H9 (cell line): ENCODE measurements around the gene UNC45A. TPM values are rescaled to one million over a fixed set of nuclear protein-coding genes. Genes with fewer than 3 reads are reported as not detected.

Source experiments
- DNase-seq: peaks from one replicate; pipeline ENCODE4 v3.0.0-alpha.2; 2017
- H2AFZ ChIP-seq: one replicate; pipeline ENCODE4 v1.6.1; 2013; ENCODE audit warnings: mild to moderate bottlenecking, low read length, control low read depth, moderate library complexity
- H2AK5ac ChIP-seq: 2 replicates; pipeline ENCODE4 v1.6.1; 2013; ENCODE audit warnings: low read length, control low read depth, mixed read lengths; ENCODE audit not compliant: insufficient read length
- H2BK120ac ChIP-seq: one replicate; pipeline ENCODE4 v1.6.1; 2013; ENCODE audit warnings: low read depth, mild to moderate bottlenecking, low read length, control low read depth, inconsistent platforms; ENCODE audit not compliant: poor library complexity, severe bottlenecking
- H2BK12ac ChIP-seq: 2 replicates; pipeline ENCODE4 v1.6.1; 2013; ENCODE audit warnings: low read length, control low read depth, mixed read lengths, low read depth; ENCODE audit not compliant: insufficient read length
- H2BK15ac ChIP-seq: 2 replicates; pipeline ENCODE4 v1.6.1; 2013; ENCODE audit warnings: low read depth, low read length, control low read depth
- H2BK20ac ChIP-seq: one replicate; pipeline ENCODE4 v1.6.1; 2013; ENCODE audit warnings: low read depth, mild to moderate bottlenecking, low read length, control low read depth, inconsistent platforms; ENCODE audit not compliant: poor library complexity, severe bottlenecking
- H2BK5ac ChIP-seq: 2 replicates; pipeline ENCODE4 v1.6.1; 2013; ENCODE audit warnings: low read length, control low read depth, mixed read lengths; ENCODE audit not compliant: insufficient read length
- H3K14ac ChIP-seq: 2 replicates; pipeline ENCODE4 v1.6.1; 2013; ENCODE audit warnings: low read length, control low read depth; ENCODE audit not compliant: insufficient read depth
- H3K18ac ChIP-seq: 2 replicates; pipeline ENCODE4 v1.6.1; 2013; ENCODE audit warnings: low read depth, mild to moderate bottlenecking, mixed read lengths, low read length, control low read depth; ENCODE audit not compliant: insufficient read length
- H3K23ac ChIP-seq: 2 replicates; pipeline ENCODE4 v1.6.1; 2013; ENCODE audit warnings: low read length, control low read depth, mixed read lengths, low read depth; ENCODE audit not compliant: insufficient read length
- H3K23me2 ChIP-seq: 2 replicates; pipeline ENCODE4 v1.6.1; 2013; ENCODE audit warnings: low read depth, mild to moderate bottlenecking, mixed read lengths, low read length, control low read depth; ENCODE audit not compliant: insufficient read length, poor library complexity, severe bottlenecking
- H3K27ac ChIP-seq: 2 replicates; pipeline ENCODE4 v1.5.1; 2013; ENCODE audit warnings: low read length, control low read depth, mixed read lengths, low read depth; ENCODE audit not compliant: insufficient read length
- H3K27me3 ChIP-seq: 2 replicates; pipeline ENCODE4 v1.6.1; 2013; ENCODE audit warnings: low read length, control low read depth, inconsistent platforms; ENCODE audit not compliant: insufficient read depth
- H3K4ac ChIP-seq: 2 replicates; pipeline ENCODE4 v1.6.1; 2013; ENCODE audit warnings: low read depth, mild to moderate bottlenecking, control low read depth, inconsistent platforms, low read length, moderate library complexity
- H3K4me1 ChIP-seq: 2 replicates; pipeline ENCODE4 v1.6.1; 2013; ENCODE audit warnings: low read length, control low read depth, inconsistent platforms; ENCODE audit not compliant: insufficient read depth
- H3K4me2 ChIP-seq: 2 replicates; pipeline ENCODE4 v1.6.1; 2013; ENCODE audit warnings: low read length, control low read depth, mixed read lengths; ENCODE audit not compliant: insufficient read length, insufficient read depth
- H3K56ac ChIP-seq: 2 replicates; pipeline ENCODE4 v1.6.1; 2013; ENCODE audit warnings: low read depth, mild to moderate bottlenecking, mixed read lengths, low read length, control low read depth; ENCODE audit not compliant: insufficient read length
- H3K79me1 ChIP-seq: 2 replicates; pipeline ENCODE4 v1.6.1; 2013; ENCODE audit warnings: low read depth, mild to moderate bottlenecking, moderate library complexity, low read length, control low read depth, inconsistent platforms; ENCODE audit not compliant: insufficient read depth, poor library complexity, severe bottlenecking
- H3K79me2 ChIP-seq: 2 replicates; pipeline ENCODE4 v1.6.1; 2013; ENCODE audit warnings: low read length, control low read depth, inconsistent platforms; ENCODE audit not compliant: insufficient read depth
- H3K9ac ChIP-seq: 2 replicates; pipeline ENCODE4 v1.6.1; 2013; ENCODE audit warnings: low read length, control low read depth, mixed read lengths; ENCODE audit not compliant: insufficient read length; ENCODE audit errors: extremely low read depth
- H3K9me3 ChIP-seq: one replicate; pipeline ENCODE4 v1.6.1; 2013; ENCODE audit warnings: low read depth, low read length, inconsistent platforms; ENCODE audit not compliant: control insufficient read depth
- H3T11ph ChIP-seq: one replicate; pipeline ENCODE4 v1.6.1; 2013; ENCODE audit warnings: mild to moderate bottlenecking, low read length, control low read depth, inconsistent platforms
- H4K20me1 ChIP-seq: one replicate; pipeline ENCODE4 v1.6.1; 2013; ENCODE audit not compliant: control insufficient read depth, insufficient read length, insufficient read depth
- H4K5ac ChIP-seq: 2 replicates; pipeline ENCODE4 v1.6.1; 2013; ENCODE audit warnings: low read depth, mild to moderate bottlenecking, mixed read lengths, low read length, control low read depth; ENCODE audit not compliant: insufficient read length
- H4K8ac ChIP-seq: replicated peaks from 2 replicates; pipeline ENCODE4 v1.6.1; 2013; ENCODE audit warnings: low read length, control low read depth, mixed read lengths, low read depth; ENCODE audit not compliant: insufficient read length
- H4K91ac ChIP-seq: 2 replicates; pipeline ENCODE4 v1.6.1; 2013; ENCODE audit warnings: low read depth, mild to moderate bottlenecking, moderate library complexity, mixed read lengths, low read length, control low read depth; ENCODE audit not compliant: insufficient read length
- H3K27ac Mint-ChIP-seq, 3 experiments: 2 replicates in 2 of 3; 3 replicates in 1 of 3; pipeline ENCODE4 v1.8.0; 2020 to 2021; ENCODE audit warnings: mixed read lengths in 3 of 3, mild to moderate bottlenecking in 1 of 3, moderate library complexity in 1 of 3
- H3K27me3 Mint-ChIP-seq: 2 replicates; pipeline ENCODE4 v1.8.0; 2021; ENCODE audit warnings: low read depth, mild to moderate bottlenecking, moderate library complexity, mixed read lengths
- H3K36me3 Mint-ChIP-seq, 3 experiments: 2 replicates in 2 of 3; 3 replicates in 1 of 3; pipeline ENCODE4 v1.8.0; 2020 to 2021; ENCODE audit warnings: low read depth in 3 of 3, mixed read lengths in 3 of 3; ENCODE audit not compliant: insufficient read depth in 1 of 3
- H3K4me1 Mint-ChIP-seq, 2 experiments: 2 replicates each; pipeline ENCODE4 v1.8.0; 2020; ENCODE audit warnings: mixed read lengths in 2 of 2
- H3K4me3 Mint-ChIP-seq, 2 experiments: 2 replicates in 1 of 2; 3 replicates in 1 of 2; pipeline ENCODE4 v1.8.0; 2020 to 2021; ENCODE audit warnings: mild to moderate bottlenecking in 2 of 2, mixed read lengths in 2 of 2, moderate library complexity in 1 of 2
- H3K9me3 Mint-ChIP-seq, 2 experiments: 2 replicates in 1 of 2; 3 replicates in 1 of 2; pipeline ENCODE4 v1.8.0; 2020; ENCODE audit warnings: mild to moderate bottlenecking in 2 of 2, mixed read lengths in 2 of 2, moderate library complexity in 1 of 2
- CTCF ChIP-seq: fragments of 200-600 bp; sonication (generic); conservative IDR thresholded peaks from 3 replicates; pipeline ENCODE4 v1.8.0; 2021; ENCODE audit warnings: antibody characterized with exemption, mild to moderate bottlenecking
- WGBS: extraction: QIAGEN DNeasy Blood & Tissue Kit; methylation state at CpG from one replicate; pipeline ENCODE4 v1.1.7; 2013; ENCODE audit warnings: missing lambda C conversion rate, low lambda C conversion rate, mixed read lengths; ENCODE audit not compliant: insufficient read length; ENCODE audit errors: extremely low coverage; 5-methylcytosine and 5-hydroxymethylcytosine counted together
- total RNA-seq: library from RNA; stranded (reverse); gene quantifications from 2 replicates; pipeline ENCODE4 v1.2.1, GENCODE V29; 2021

The UNC45A gene
- total RNA-seq, 1 experiment from 2014 or later, result 84.6 TPM

DNA sequence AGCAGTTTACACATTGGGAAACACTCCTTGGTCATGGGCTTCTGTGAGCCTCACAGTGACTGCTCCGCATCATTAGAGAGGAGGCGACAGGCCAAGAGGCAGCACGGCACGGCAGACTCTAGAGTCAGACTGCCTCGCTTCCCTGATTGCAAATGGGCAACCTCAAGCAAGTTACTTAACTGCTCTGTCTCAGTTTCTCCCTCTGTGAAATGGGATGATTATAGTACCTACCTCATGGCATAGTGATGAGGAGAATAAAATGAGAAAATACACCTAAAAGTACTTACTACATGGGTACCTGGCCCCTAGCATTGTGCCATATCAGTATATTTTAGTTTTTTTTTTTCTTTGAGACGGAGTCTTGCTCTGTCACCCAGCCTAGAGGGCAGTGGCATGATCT is 15.6 kb downstream of the UNC45A start:
- H3K14ac ChIP-seq, result no peak overlapping the region
- no peak overlapping the region for H4K5ac ChIP-seq
- H3K79me1 ChIP-seq, result no peaks in the 10 kb centered on the region
- Mint-ChIP-seq H3K36me3 (peaks cover 27 to 76% (median 64%) of the 10 kb centered on the region in 3 experiments; a peak in 6 of 7 replicates), H3K4me3 (no peak overlapping the region), H3K9me3 (no peaks in the 10 kb centered on the region), H3K27me3 (no peaks in the 10 kb centered on the region), H3K4me1 (peaks cover 1% of the 10 kb centered on the region in 2 experiments), H3K27ac (no peak overlapping the region)
- no peak overlapping the region for H3K27ac ChIP-seq
- peaks cover 3% of the 10 kb centered on the region for H4K20me1 ChIP-seq
- WGBS, result no CpG with 5 or more reads among the region's 6 CpGs
- H2BK20ac ChIP-seq, result no peak overlapping the region
- DNase-seq, result no peak
- H3K56ac ChIP-seq, result no peak overlapping the region
- no peak overlapping the region for H3K4me2 ChIP-seq
- H3K23me2 ChIP-seq, result peaks cover 8% of the 10 kb centered on the region
- H2BK120ac ChIP-seq, result no peak overlapping the region
- no peaks in the 10 kb centered on the region for H3K79me2 ChIP-seq
- H3K9ac ChIP-seq, result no peak overlapping the region
- H3K18ac ChIP-seq, result no peak overlapping the region
- TF ChIP-seq CTCF, result no peak
- H4K91ac ChIP-seq, result no peak overlapping the region
- no peak overlapping the region for H3K4ac ChIP-seq
- no peak overlapping the region for H4K8ac ChIP-seq
- H2AFZ ChIP-seq, result no peak overlapping the region
- no peak overlapping the region for H3T11ph ChIP-seq
- no peak overlapping the region for H3K23ac ChIP-seq
- no peaks in the 10 kb centered on the region for H3K9me3 ChIP-seq
- H2BK5ac ChIP-seq, result no peak overlapping the region
- H2AK5ac ChIP-seq, result no peak overlapping the region
- H3K4me1 ChIP-seq, result no peaks in the 10 kb centered on the region
- no peak overlapping the region for H2BK15ac ChIP-seq
- H3K27me3 ChIP-seq, result no peaks in the 10 kb centered on the region
- no peak overlapping the region for H2BK12ac ChIP-seq
